Mucosa of descending colon (tissue), 3 donors: ENCODE measurements around the gene BOC. TPM values are rescaled to one million over a fixed set of nuclear protein-coding genes. Genes with fewer than 3 reads are reported as not detected.

Source experiments
- ATAC-seq: fragments of 200-7000 bp; cut with Tn5 transposase; one replicate; pipeline ENCODE4 v1.9.1; 2020; ENCODE audit warnings: mild to moderate bottlenecking, moderate library complexity
- DNase-seq, 3 donors: peaks; one replicate each; pipeline ENCODE4 v3.0.0-alpha.2; 2020
- H3K36me3 ChIP-seq: fragments of 200-600 bp; one replicate; pipeline ENCODE4 v1.8.0; 2021; ENCODE audit warnings: low read depth, mild to moderate bottlenecking
- H3K4me1 ChIP-seq: fragments of 200-600 bp; one replicate; pipeline ENCODE4 v1.8.0; 2021; ENCODE audit warnings: low read depth, mild to moderate bottlenecking
- H3K4me3 ChIP-seq: fragments of 200-600 bp; one replicate; pipeline ENCODE4 v1.8.0; 2021; ENCODE audit warnings: mild to moderate bottlenecking
- H3K9me3 ChIP-seq: fragments of 200-600 bp; one replicate; pipeline ENCODE4 v1.8.0; 2021; ENCODE audit warnings: mild to moderate bottlenecking
- CTCF ChIP-seq: fragments of 200-600 bp; IDR thresholded peaks from one replicate; pipeline ENCODE4 v1.8.0; 2022; ENCODE audit warnings: antibody characterized with exemption, mild to moderate bottlenecking
- intact Hi-C, 2 donors: fragments of 100-400 bp; cut with DNase I in 1 of 2; cut with micrococcal nuclease in 1 of 2; formaldehyde crosslinking; loops; one replicate each; pipeline versions ENCODE4 v1.11.0 to v1.11.1; 2022; cut with DNase I, micrococcal nuclease
- total RNA-seq, 3 donors: library from RNA; stranded (reverse); fragmentation: NEBNext Ultra II Directional in 2 of 3; extraction: Animal tissue kit (Norgen Biotek cat#: 25700) in 2 of 3; gene quantifications; one replicate each; pipeline versions ENCODE4 v1.2.1 to v1.2.4, GENCODE V29; 2021 to 2023
- donor health status: DM: no; HTN: no; CAD: no; lungs with moderate emphysema.
- donor health status: DM: no; HTN: no; CAD: no.
- donor health status: DM: no; HTN: yes; CAD: no.

The BOC gene
- total RNA-seq, 3 donors from 2014 or later: 4.9 to 70.9 (median 12.1) TPM

GRCh38 chr3:113266738-113267137 is 55.4 kb downstream of the BOC start:
- DNase-seq: no peak
- no peak for ATAC-seq
- TF ChIP-seq CTCF: no peak
- Histone ChIP-seq H3K4me1 (no peaks in the 10 kb centered on the region), H3K4me3 (no peak overlapping the region), H3K36me3 (no peaks in the 10 kb centered on the region), H3K9me3 (no peaks in the 10 kb centered on the region)
- intact Hi-C loops: no loop called here

GRCh38 chr3:113268311-113268710 is 57.0 kb downstream of the BOC start:
- no peak for TF ChIP-seq CTCF
- intact Hi-C loops: no loop called here
- ATAC-seq (no peak), DNase-seq (no peak)
- no peaks in the 10 kb centered on the region for H3K9me3 ChIP-seq
- no peaks in the 10 kb centered on the region for H3K36me3 ChIP-seq
- H3K4me3 ChIP-seq: no peak overlapping the region
- H3K4me1 ChIP-seq: no peaks in the 10 kb centered on the region

GRCh38 chr3:113268942-113269341 is 57.6 kb downstream of the BOC start:
- Histone ChIP-seq H3K4me3 (no peak overlapping the region), H3K36me3 (no peaks in the 10 kb centered on the region), H3K9me3 (no peaks in the 10 kb centered on the region), H3K4me1 (no peaks in the 10 kb centered on the region)
- intact Hi-C loops: no loop called here
- ATAC-seq (no peak), DNase-seq (no peak)
- TF ChIP-seq CTCF: no peak

GRCh38 chr3:113269661-113270060 is 58.3 kb downstream of the BOC start:
- intact Hi-C loops: loop anchor here in 1 of 2 donors (10.0 kb wide), 1 partner anchor 55 kb away; the partner anchor contains the start of gene BOC
- no peak for ATAC-seq
- DNase-seq: no peak
- no peak overlapping the region for H3K4me3 ChIP-seq
- no peaks in the 10 kb centered on the region for H3K9me3 ChIP-seq
- no peaks in the 10 kb centered on the region for H3K36me3 ChIP-seq
- no peaks in the 10 kb centered on the region for H3K4me1 ChIP-seq
- TF ChIP-seq CTCF: no peak

- Histone ChIP-seq H3K4me3 (no peak overlapping the region), H3K9me3 (no peaks in the 10 kb centered on the region), H3K4me1 (no peaks in the 10 kb centered on the region), H3K36me3 (no peaks in the 10 kb centered on the region)
- TF ChIP-seq CTCF: no peak
- no peak for ATAC-seq
- DNase-seq: no peak
- intact Hi-C loops: loop anchor here in 1 of 2 donors (10.0 kb wide), 1 partner anchor 55 kb away; the partner anchor contains the start of gene BOC
Observed at GRCh38 chr3:113270068-113270467, 58.7 kb downstream of the BOC start.

GRCh38 chr3:113270786-113271185 is 59.4 kb downstream of the BOC start:
- ATAC-seq (no peak), DNase-seq (no peak)
- TF ChIP-seq CTCF: no peak
- intact Hi-C loops: loop anchor here in 1 of 2 donors (10.0 kb wide), 1 partner anchor 56 kb away; the partner anchor contains the start of gene BOC
- Histone ChIP-seq H3K4me3 (no peak overlapping the region), H3K9me3 (no peaks in the 10 kb centered on the region), H3K36me3 (no peaks in the 10 kb centered on the region), H3K4me1 (no peaks in the 10 kb centered on the region)
